Measurements from ENCODE around the gene BAHCC1. TPM values are rescaled to one million over a fixed set of nuclear protein-coding genes. Genes with fewer than 3 reads are reported as not detected.
A peak's percentile ranks its signal among the peaks of the same experiment; 100 is the strongest.

BAHCC1 gene
- total and polyA plus RNA-seq, 2 donors from 2014 or later = 2.6 to 20.5 TPM

DNA sequence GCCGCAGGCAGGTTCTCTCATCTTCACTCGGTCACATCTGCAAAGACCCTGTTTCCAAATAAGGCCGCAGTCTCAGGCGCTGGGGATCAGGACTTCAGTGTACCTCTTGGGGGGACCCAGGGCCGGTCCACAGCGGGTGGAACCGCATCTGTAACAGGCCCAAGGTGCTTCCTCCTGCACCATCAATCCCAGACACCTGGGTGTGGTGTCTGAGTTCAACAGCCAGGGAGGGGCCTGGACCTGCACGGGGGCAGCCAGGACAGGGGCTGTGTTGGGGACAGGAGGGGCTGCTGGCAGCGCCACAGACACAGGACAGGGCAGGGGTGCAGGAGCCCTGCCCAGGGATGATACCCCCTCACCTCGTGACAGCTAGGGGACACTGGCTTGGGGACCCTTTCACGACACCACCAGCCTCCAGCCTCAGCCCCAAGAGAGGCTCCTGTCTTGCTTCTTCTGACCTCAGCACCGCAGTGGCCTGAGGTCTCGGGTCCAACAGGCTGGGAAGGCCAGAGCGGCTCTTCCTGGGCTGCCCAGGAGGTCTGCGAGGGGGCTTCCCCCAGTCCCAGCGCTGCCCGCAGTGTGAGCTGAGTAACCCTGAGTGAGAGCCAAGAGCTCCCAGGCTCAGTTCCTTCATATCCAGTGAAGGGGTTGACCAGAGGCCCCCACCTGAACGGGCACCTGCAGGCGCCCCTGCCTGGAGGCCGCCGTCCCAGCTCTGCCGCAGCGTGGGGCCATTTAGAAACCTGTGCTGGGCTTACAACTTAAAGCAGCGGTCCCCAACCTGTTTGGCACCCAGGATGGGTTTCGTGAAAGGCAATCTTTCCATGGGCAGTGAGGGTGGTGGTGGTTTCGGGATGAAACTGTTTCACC, 30.7 kb upstream of the BAHCC1 start:
- no peak for FAIRE-seq
- Histone ChIP-seq H3K27me3 (ENCODE audit: control insufficient read depth, insufficient read depth, low read length) (no peaks in the 10 kb centered on the region), H3K4me1 (ENCODE audit: control insufficient read depth in 2 of 3, insufficient read depth in 2 of 3, low read depth in 1 of 3, low read length in 3 of 3) (peaks cover 0 to 14% (median 10%) of the 10 kb centered on the region in 3 donors), H3K9ac (ENCODE audit: low read length in 3 of 3) (no peak overlapping the region), H3K27ac (ENCODE audit: low read depth in 2 of 2, low read length in 2 of 2) (no peak overlapping the region), H3K36me3 (ENCODE audit: control insufficient read depth in 2 of 3, insufficient read depth in 3 of 3, low read length in 3 of 3) (no peaks in the 10 kb centered on the region), H3K9me3 (ENCODE audit: control insufficient read depth in 2 of 3, insufficient read depth in 1 of 3, low read length in 3 of 3) (no peaks in the 10 kb centered on the region), H3K4me3 (ENCODE audit: low read length in 3 of 3) (peak overlapping the region in 1 of 3 donors; percentile 17)
- no peak for DNase-seq
- intact Hi-C loops (cut with DNase I) = no loop called here
- TF ChIP-seq CTCF (IDR thresholded peaks at IDR 0.05; ENCODE audit: borderline replicate concordance, extremely low read depth, insufficient read depth) = no peak

DNA sequence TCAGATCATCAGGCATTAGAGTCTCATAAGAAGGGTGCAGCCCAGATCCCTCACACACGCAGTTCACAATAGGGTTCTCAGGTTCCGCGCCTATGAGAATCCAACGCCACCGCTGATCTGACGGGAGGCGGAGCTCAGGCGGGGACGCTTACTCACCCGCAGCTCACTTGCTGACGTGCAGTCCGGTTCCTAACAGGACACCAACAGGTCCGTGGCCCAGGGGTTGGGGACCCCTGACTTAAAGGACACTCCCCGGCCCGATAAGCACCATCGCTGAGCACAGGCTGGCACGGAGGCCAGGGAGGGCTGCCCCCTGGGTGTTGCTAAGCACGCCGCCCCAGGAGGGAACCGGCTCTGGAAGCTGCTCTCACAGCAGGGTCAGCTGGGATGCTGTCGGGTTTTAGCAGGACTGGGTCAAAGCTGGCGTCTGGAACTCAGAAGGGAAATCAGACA, 30.1 kb upstream of the BAHCC1 start:
- TF ChIP-seq CTCF (IDR thresholded peaks at IDR 0.05; ENCODE audit: borderline replicate concordance, extremely low read depth, insufficient read depth) = no peak
- H3K4me3 ChIP-seq (ENCODE audit: low read length in 3 of 3) = peak overlapping the region in 1 of 3 donors; percentile 17
- intact Hi-C loops (cut with DNase I) = no loop called here
- no peak for FAIRE-seq
- H3K27ac ChIP-seq (ENCODE audit: low read depth in 2 of 2, low read length in 2 of 2) = peak overlapping the region in 1 of 2 donors; percentile 71
- H3K9ac ChIP-seq (ENCODE audit: low read length in 3 of 3) = peak overlapping the region in 1 of 3 donors; percentile 28
- no peaks in the 10 kb centered on the region for H3K36me3 ChIP-seq (ENCODE audit: control insufficient read depth in 2 of 3, insufficient read depth in 3 of 3, low read length in 3 of 3)
- H3K27me3 ChIP-seq (ENCODE audit: control insufficient read depth, insufficient read depth, low read length) = no peaks in the 10 kb centered on the region
- H3K4me1 ChIP-seq (ENCODE audit: control insufficient read depth in 2 of 3, insufficient read depth in 2 of 3, low read depth in 1 of 3, low read length in 3 of 3) = peaks cover 0 to 14% (median 10%) of the 10 kb centered on the region in 3 donors
- no peaks in the 10 kb centered on the region for H3K9me3 ChIP-seq (ENCODE audit: control insufficient read depth in 2 of 3, insufficient read depth in 1 of 3, low read length in 3 of 3)
- peak; percentile 70 to 84 (median 79) for DNase-seq

DNA sequence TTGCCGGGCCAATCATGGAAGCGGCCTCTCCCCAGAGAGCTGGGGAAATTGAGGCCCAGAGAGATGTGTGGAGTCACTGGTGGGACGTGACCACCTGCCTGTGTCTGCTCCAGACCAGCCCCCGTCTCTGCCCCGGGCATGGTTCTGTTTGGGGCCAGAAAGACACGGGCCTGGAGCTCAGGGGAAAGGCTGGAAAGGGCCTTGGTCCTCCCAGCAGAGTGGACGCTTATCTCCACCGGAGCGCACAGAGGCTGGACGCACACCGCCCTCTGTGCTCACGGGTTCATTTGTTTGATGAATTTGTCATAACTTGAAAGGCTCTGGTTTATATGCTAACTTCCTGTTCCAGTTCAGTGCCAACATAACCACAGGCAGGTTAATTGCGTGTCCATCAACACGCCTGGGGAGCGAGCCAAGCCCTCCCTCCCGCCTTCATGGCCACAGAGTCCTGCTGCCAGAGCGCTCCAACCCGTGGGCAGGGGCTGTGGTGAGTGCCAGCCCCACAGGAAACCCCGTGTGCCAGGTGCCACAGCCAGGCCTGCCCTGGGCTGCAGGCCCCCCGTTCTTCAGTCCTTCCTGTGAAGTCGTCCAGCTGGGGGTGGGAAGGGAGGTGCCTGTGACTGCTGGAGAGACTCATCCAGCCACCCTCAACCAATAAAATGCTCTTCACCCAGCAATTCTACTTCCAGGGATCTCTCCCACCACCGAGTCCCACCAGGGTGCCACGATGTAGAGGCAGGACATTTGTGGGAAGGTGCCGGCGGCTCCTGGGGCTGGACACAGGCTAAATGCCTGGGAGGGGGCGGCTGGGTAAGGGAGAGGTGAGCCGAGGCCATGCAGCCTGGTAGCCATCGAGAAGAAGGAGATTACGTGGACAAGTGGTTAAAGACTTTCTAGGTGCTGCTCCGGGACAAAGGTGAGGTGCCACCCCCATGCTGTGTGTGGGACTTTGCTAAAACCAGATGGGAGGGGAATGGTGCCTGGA, 29.4 kb upstream of the BAHCC1 start:
- Histone ChIP-seq H3K9ac (ENCODE audit: low read length in 3 of 3) (peak overlapping the region in 1 of 3 donors; percentile 28), H3K36me3 (ENCODE audit: control insufficient read depth in 2 of 3, insufficient read depth in 3 of 3, low read length in 3 of 3) (no peaks in the 10 kb centered on the region), H3K4me3 (ENCODE audit: low read length in 3 of 3) (no peak overlapping the region), H3K9me3 (ENCODE audit: control insufficient read depth in 2 of 3, insufficient read depth in 1 of 3, low read length in 3 of 3) (no peaks in the 10 kb centered on the region), H3K27ac (ENCODE audit: low read depth in 2 of 2, low read length in 2 of 2) (peak overlapping the region; percentile 52 to 71), H3K4me1 (ENCODE audit: control insufficient read depth in 2 of 3, insufficient read depth in 2 of 3, low read depth in 1 of 3, low read length in 3 of 3) (peaks cover 0 to 14% (median 10%) of the 10 kb centered on the region in 3 donors), H3K27me3 (ENCODE audit: control insufficient read depth, insufficient read depth, low read length) (no peaks in the 10 kb centered on the region)
- no peak for TF ChIP-seq CTCF (IDR thresholded peaks at IDR 0.05; ENCODE audit: borderline replicate concordance, extremely low read depth, insufficient read depth)
- peak in 4 of 5 donors; percentile 76 to 91 (median 84) for DNase-seq
- intact Hi-C loops (cut with DNase I) = no loop called here
- no peak for FAIRE-seq
